HCT116 (cell line): ENCODE measurements around the gene SP110. TPM values are rescaled to one million over a fixed set of nuclear protein-coding genes. Genes with fewer than 3 reads are reported as not detected.

Experiments used
- total RNA-seq: library from RNA; stranded (reverse); gene quantifications from one replicate; pipeline ENCODE4 v1.2.1, GENCODE V29; 2021; ENCODE audit not compliant: unreplicated experiment

Gene SP110
- total RNA-seq, 1 experiment from 2014 or later = 8.5 TPM

Other genes starting within 250 kb of the SP110 start
- 7.9 TPM for gene SLC16A14, start 151.1 kb downstream of the SP110 start, total RNA-seq
- gene SP140, start 5.8 kb upstream of the SP110 start, total RNA-seq = 2.6 TPM
- gene SP140L, start 107.2 kb upstream of the SP110 start, total RNA-seq = 28.9 TPM
- 48.1 TPM for gene SP100, start 196.2 kb upstream of the SP110 start, total RNA-seq